HG02852 (cell line): ENCODE results near the gene SGCD.

ENCODE experiments used
- ATAC-seq: cut with Tn5 transposase; IDR thresholded peaks from one replicate; pipeline ENCODE4 v1.9.1; 2021; ENCODE audit warnings: mild to moderate bottlenecking, moderate library complexity; ENCODE audit not compliant: unreplicated experiment

SGCD gene

GRCh38 chr5:156359476-156359875, 32.5 kb downstream of the SGCD start:
- peak; percentile 70 for ATAC-seq

GRCh38 chr5:156361436-156362109, 34.6 kb downstream of the SGCD start:
- no peak for ATAC-seq

GRCh38 chr5:156363861-156364260, 36.9 kb downstream of the SGCD start:
- no peak for ATAC-seq

GRCh38 chr5:156366521-156366920, 39.6 kb downstream of the SGCD start:
- ATAC-seq, result no peak

GRCh38 chr5:156367597-156367996, 40.6 kb downstream of the SGCD start:
- no peak for ATAC-seq

GRCh38 chr5:156375895-156376495, 49.0 kb downstream of the SGCD start:
- peak; percentile 62 for ATAC-seq

GRCh38 chr5:156376751-156377150, 49.8 kb downstream of the SGCD start:
- ATAC-seq, result no peak

GRCh38 chr5:156378159-156378558, 51.2 kb downstream of the SGCD start:
- peak; percentile 26 for ATAC-seq

GRCh38 chr5:156379206-156379605, 52.2 kb downstream of the SGCD start:
- no peak for ATAC-seq

GRCh38 chr5:156380848-156381247, 53.9 kb downstream of the SGCD start:
- ATAC-seq, result no peak

GRCh38 chr5:156383510-156384265, 56.7 kb downstream of the SGCD start:
- ATAC-seq, result no peak

GRCh38 chr5:156385416-156385815, 58.5 kb downstream of the SGCD start:
- ATAC-seq, result no peak

- ATAC-seq, result no peak
Observed at GRCh38 chr5:156386976-156387375, 60.0 kb downstream of the SGCD start.

- no peak for ATAC-seq
Observed at GRCh38 chr5:156387391-156387790, 60.4 kb downstream of the SGCD start.

GRCh38 chr5:156388233-156388632, 61.3 kb downstream of the SGCD start:
- no peak for ATAC-seq

GRCh38 chr5:156391139-156391538, 64.2 kb downstream of the SGCD start:
- no peak for ATAC-seq

- no peak for ATAC-seq
Observed at GRCh38 chr5:156393980-156394379, 67.0 kb downstream of the SGCD start.

GRCh38 chr5:156394642-156395305, 67.8 kb downstream of the SGCD start:
- ATAC-seq, result no peak

GRCh38 chr5:156395306-156395675, 68.3 kb downstream of the SGCD start:
- ATAC-seq, result no peak

GRCh38 chr5:156396063-156396829, 69.3 kb downstream of the SGCD start:
- no peak for ATAC-seq

GRCh38 chr5:156396830-156397081, 69.8 kb downstream of the SGCD start:
- no peak for ATAC-seq
